K562 (cell line): Measurements from ENCODE around the gene BRAF.

Experiments
- CHAMP1 ChIP-seq: fragments of 450-650 bp; IDR thresholded peaks from 2 replicates; pipeline ENCODE4 v1.6.1; 2016; ENCODE audit warnings: mild to moderate bottlenecking
- E2F1 ChIP-seq: sonication (generic); formaldehyde crosslinking; IDR thresholded peaks from 2 replicates; pipeline ENCODE4 v1.8.1; 2023; ENCODE audit warnings: mild to moderate bottlenecking, missing genetic modification reagents, moderate library complexity
- E2F5 ChIP-seq: sonication (generic); formaldehyde crosslinking; IDR thresholded peaks from 2 replicates; pipeline ENCODE4 v1.8.0; 2022; ENCODE audit warnings: mild to moderate bottlenecking, missing genetic modification reagents
- HNRNPK ChIP-seq: fragments of 200-400 bp; formaldehyde crosslinking; IDR thresholded peaks from one replicate; pipeline ENCODE4 v1.6.1; 2018; ENCODE audit warnings: mild to moderate bottlenecking, low read depth, low read length; ENCODE audit not compliant: poor library complexity, severe bottlenecking
- NBN ChIP-seq: fragments of 450-650 bp; IDR thresholded peaks from 2 replicates; pipeline ENCODE4 v1.6.1; 2016; ENCODE audit warnings: low read depth, mild to moderate bottlenecking
- POLR2A ChIP-seq: fragments of 450-650 bp; conservative IDR thresholded peaks from 2 replicates; pipeline ENCODE4 v1.6.1; 2016
- POLR2AphosphoS2 ChIP-seq: IDR thresholded peaks from 2 replicates; pipeline ENCODE4 v1.6.1; 2012; ENCODE audit warnings: low read length, improper control_type of control experiment
- RBM15 ChIP-seq: fragments of 200-400 bp; formaldehyde crosslinking; IDR thresholded peaks from 2 replicates; pipeline ENCODE4 v1.6.1; 2018; ENCODE audit warnings: mild to moderate bottlenecking, low read length, moderate library complexity; ENCODE audit not compliant: insufficient read depth
- TEAD1 ChIP-seq, 2 experiments: fragments of 450-650 bp in 1 of 2; sonication (generic) in 1 of 2; formaldehyde crosslinking; IDR thresholded peaks; 2 replicates each; pipeline versions ENCODE4 v1.4.0 to v1.8.0; 2020 to 2022; ENCODE audit warnings: mild to moderate bottlenecking in 2 of 2, missing genetic modification reagents in 1 of 2
- ZNF232 ChIP-seq: sonication (generic); formaldehyde crosslinking; IDR thresholded peaks from 2 replicates; pipeline ENCODE4 v1.8.0; 2022; ENCODE audit warnings: mild to moderate bottlenecking, missing genetic modification reagents
- ZNF24 ChIP-seq: fragments of 450-650 bp; IDR thresholded peaks from 2 replicates; pipeline ENCODE4 v1.6.1; 2016
- ZNF311 ChIP-seq: fragments of 250-450 bp; sonication (Bioruptor Pico); IDR thresholded peaks from 2 replicates; pipeline ENCODE4 v1.4.0; 2020; ENCODE audit warnings: mild to moderate bottlenecking, moderate library complexity

- TF ChIP-seq E2F1 (CRISPR knock-in tag): no peak
- TF ChIP-seq RBM15: no peak
- peak; percentile 67; the same call in 1 of the 2 replicates for TF ChIP-seq ZNF24
- no peak for TF ChIP-seq HNRNPK
- TF ChIP-seq POLR2AphosphoS2: no peak
- no peak for TF ChIP-seq ZNF232 (CRISPR knock-in tag)
- no peak for TF ChIP-seq TEAD1 (CRISPR knock-in tag; IDR thresholded peaks at IDR 0.05)
- no peak for TF ChIP-seq CHAMP1
- no peak for TF ChIP-seq POLR2A
- TF ChIP-seq E2F5: no peak
- no peak for TF ChIP-seq ZNF311
- no peak for TF ChIP-seq NBN
These were observed 83.5 kb downstream of the BRAF start for GRCh38 chr7:140841166-140841715.
